Measurements from ENCODE around the gene MRPL21.

Gene MRPL21

DNA sequence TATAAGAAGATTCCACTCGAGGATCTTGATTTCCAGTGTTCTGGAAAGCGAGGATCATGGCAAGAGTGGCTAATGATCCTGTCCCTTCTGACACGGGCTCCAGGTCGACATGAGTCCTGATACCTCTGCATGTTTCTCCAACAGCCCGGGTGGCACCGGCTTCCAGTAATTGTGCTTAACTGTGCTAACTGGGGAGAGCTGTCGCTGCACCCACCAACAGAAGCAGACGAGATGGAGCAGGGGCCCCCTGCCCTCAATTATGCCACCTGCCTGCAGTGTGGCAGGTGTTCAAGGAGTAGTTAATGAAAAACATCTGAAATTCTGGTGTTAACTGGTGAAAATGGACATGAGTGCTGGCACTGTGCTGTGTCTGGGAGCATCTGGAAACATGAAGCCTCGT lies 6.2 kb downstream of the MRPL21 start:
- Histone ChIP-seq H3K79me2 (ENCODE audit: insufficient read depth, low read length) (peaks cover 14% of the 10 kb centered on the region), H4K20me1 (ENCODE audit: insufficient read depth, low read length) (no peaks in the 10 kb centered on the region), H3K4me3 (ENCODE audit: low read depth, low read length, poor library complexity, severe bottlenecking) (no peak overlapping the region), H3F3A (ENCODE audit: insufficient read depth, low read length) (no peaks in the 10 kb centered on the region), H3K36me3 (ENCODE audit: insufficient read depth, low read length) (peaks cover 79% of the 10 kb centered on the region), H3K9me3 (ENCODE audit: low read length) (no peaks in the 10 kb centered on the region), H3K27me3 (ENCODE audit: insufficient read depth, low read length) (no peaks in the 10 kb centered on the region), H3K9me2 (ENCODE audit: low read depth, low read length) (no peaks in the 10 kb centered on the region), H3K27ac (ENCODE audit: low read depth, low read length, poor library complexity, severe bottlenecking) (no peak overlapping the region), H3K9ac (ENCODE audit: low read length) (no peak overlapping the region), H3K4me1 (ENCODE audit: insufficient read depth, low read length, severe bottlenecking) (peaks cover 10% of the 10 kb centered on the region), H2AFZ (ENCODE audit: low read length) (no peak overlapping the region), H3K4me2 (ENCODE audit: low read length) (no peak overlapping the region)
- TF ChIP-seq EZH2 (IDR thresholded peaks at IDR 0.05; ENCODE audit: borderline replicate concordance, low read length): no peak
- TF ChIP-seq CTCF (IDR thresholded peaks at IDR 0.05; ENCODE audit: low read length): no peak

DNA sequence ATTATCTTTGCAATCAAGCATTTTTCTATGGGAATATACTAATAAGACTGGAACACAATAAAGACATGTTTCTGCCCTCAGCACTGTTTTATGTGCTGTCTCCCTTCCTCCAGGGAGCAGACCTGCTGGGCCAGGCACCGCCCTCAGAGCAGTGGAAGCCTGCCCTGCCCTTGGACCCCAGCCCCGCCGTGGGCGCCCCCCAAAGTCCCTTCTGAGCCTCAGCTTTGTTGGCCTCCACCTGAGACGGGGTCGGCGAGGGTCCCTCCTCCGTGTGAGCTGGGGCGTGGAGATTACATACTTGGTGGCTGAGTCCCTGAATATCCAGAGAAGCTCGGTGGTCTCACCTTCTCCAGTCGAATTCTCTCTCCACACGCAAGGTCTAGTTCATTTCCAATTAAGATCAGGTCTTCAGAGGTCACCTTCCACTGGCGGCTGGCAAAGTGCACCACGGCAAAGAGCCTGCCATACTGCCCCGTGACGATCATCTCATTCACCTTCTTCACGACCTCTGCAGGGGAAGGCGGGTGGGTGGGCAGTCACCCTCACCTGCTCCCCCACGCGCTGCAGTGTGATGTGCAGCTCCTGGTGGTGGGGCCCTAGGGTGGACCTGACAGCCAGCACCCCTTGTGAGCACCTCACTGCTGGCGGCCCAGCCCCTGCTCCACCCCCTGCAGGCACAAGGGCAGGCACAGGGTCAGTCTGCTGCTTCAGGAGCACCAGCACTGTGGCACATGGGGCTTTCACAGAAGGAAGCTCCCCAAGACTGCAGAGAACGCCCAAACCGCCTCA lies 7.3 kb downstream of the MRPL21 start:
- no peaks in the 10 kb centered on the region for H3K9me3 ChIP-seq (ENCODE audit: low read length)
- no peaks in the 10 kb centered on the region for H3F3A ChIP-seq (ENCODE audit: insufficient read depth, low read length)
- H3K36me3 ChIP-seq (ENCODE audit: insufficient read depth, low read length): peaks cover 84% of the 10 kb centered on the region
- H3K4me3 ChIP-seq (ENCODE audit: low read depth, low read length, poor library complexity, severe bottlenecking): no peak overlapping the region
- no peak overlapping the region for H3K27ac ChIP-seq (ENCODE audit: low read depth, low read length, poor library complexity, severe bottlenecking)
- H3K79me2 ChIP-seq (ENCODE audit: insufficient read depth, low read length): peaks cover 3% of the 10 kb centered on the region
- no peak for TF ChIP-seq CTCF (IDR thresholded peaks at IDR 0.05; ENCODE audit: low read length)
- no peak for TF ChIP-seq EZH2 (IDR thresholded peaks at IDR 0.05; ENCODE audit: borderline replicate concordance, low read length)
- H3K9ac ChIP-seq (ENCODE audit: low read length): no peak overlapping the region
- H4K20me1 ChIP-seq (ENCODE audit: insufficient read depth, low read length): no peaks in the 10 kb centered on the region
- no peaks in the 10 kb centered on the region for H3K9me2 ChIP-seq (ENCODE audit: low read depth, low read length)
- H2AFZ ChIP-seq (ENCODE audit: low read length): no peak overlapping the region
- H3K4me2 ChIP-seq (ENCODE audit: low read length): no peak overlapping the region
- no peaks in the 10 kb centered on the region for H3K4me1 ChIP-seq (ENCODE audit: insufficient read depth, low read length, severe bottlenecking)
- no peaks in the 10 kb centered on the region for H3K27me3 ChIP-seq (ENCODE audit: insufficient read depth, low read length)

GRCh38 chr11:68893282-68893681 lies 10.3 kb downstream of the MRPL21 start:
- Histone ChIP-seq H3K36me3 (ENCODE audit: insufficient read depth, low read length) (peaks cover 80% of the 10 kb centered on the region), H2AFZ (ENCODE audit: low read length) (no peak overlapping the region), H3K9ac (ENCODE audit: low read length) (no peak overlapping the region), H3K27me3 (ENCODE audit: insufficient read depth, low read length) (no peaks in the 10 kb centered on the region), H3K79me2 (ENCODE audit: insufficient read depth, low read length) (no peaks in the 10 kb centered on the region), H3K4me2 (ENCODE audit: low read length) (no peak overlapping the region), H3K4me1 (ENCODE audit: insufficient read depth, low read length, severe bottlenecking) (no peaks in the 10 kb centered on the region), H4K20me1 (ENCODE audit: insufficient read depth, low read length) (no peaks in the 10 kb centered on the region), H3K9me2 (ENCODE audit: low read depth, low read length) (no peaks in the 10 kb centered on the region), H3F3A (ENCODE audit: insufficient read depth, low read length) (no peaks in the 10 kb centered on the region), H3K4me3 (ENCODE audit: low read depth, low read length, poor library complexity, severe bottlenecking) (no peak overlapping the region), H3K9me3 (ENCODE audit: low read length) (no peaks in the 10 kb centered on the region), H3K27ac (ENCODE audit: low read depth, low read length, poor library complexity, severe bottlenecking) (no peak overlapping the region)
- no peak for TF ChIP-seq EZH2 (IDR thresholded peaks at IDR 0.05; ENCODE audit: borderline replicate concordance, low read length)
- TF ChIP-seq CTCF (IDR thresholded peaks at IDR 0.05; ENCODE audit: low read length): no peak
